Fibroblast of lung (primary cell): Measurements from ENCODE around the gene FPGS.

Experiments
- CTCF ChIP-seq, 2 donors: IDR thresholded peaks in 1 of 2; conservative IDR thresholded peaks in 1 of 2; 1 replicate in 1 of 2; 2 replicates in 1 of 2; pipeline ENCODE4 v1.5.1; 2011 to 2012; ENCODE audit warnings: low read length in 2 of 2, control low read depth in 1 of 2, inconsistent platforms in 1 of 2, low read depth in 1 of 2, mild to moderate bottlenecking in 1 of 2
- EZH2 ChIP-seq: IDR thresholded peaks from 2 replicates; pipeline ENCODE4 v1.5.1; 2012; ENCODE audit warnings: low read length, control low read depth, mild to moderate bottlenecking; ENCODE audit errors: missing control alignments

- TF ChIP-seq CTCF (conservative IDR thresholded peaks at IDR 0.05 in 1 of 2, IDR thresholded peaks at IDR 0.05 in 1 of 2; ENCODE audit: low read depth in 1 of 2, low read length in 2 of 2) (no peak), EZH2 (no peak)
Measured at GRCh38 chr9:127788337-127789011, 14.2 kb upstream of the FPGS start.
